Endothelial cell of umbilical vein (primary cell): ENCODE results near the gene MGAT5.

Source experiments
- EZH2 ChIP-seq: IDR thresholded peaks from 2 replicates; pipeline ENCODE4 v1.6.1; 2012; ENCODE audit warnings: borderline replicate concordance, low read depth, mild to moderate bottlenecking, moderate library complexity, low read length, inconsistent platforms; ENCODE audit not compliant: severe bottlenecking
- GATA2 ChIP-seq: IDR thresholded peaks from 2 replicates; pipeline ENCODE4 v1.7.0; 2011; ENCODE audit warnings: low read depth, mild to moderate bottlenecking, moderate library complexity, mixed read lengths, low read length; ENCODE audit not compliant: insufficient read length, insufficient read depth
- JUN ChIP-seq: IDR thresholded peaks from 2 replicates; pipeline ENCODE4 v1.6.1; 2011; ENCODE audit warnings: borderline replicate concordance, low read depth; ENCODE audit not compliant: insufficient read length, insufficient read depth
- POLR2A ChIP-seq: IDR thresholded peaks from 2 replicates; pipeline ENCODE4 v1.6.1; 2012; ENCODE audit warnings: low read depth, mild to moderate bottlenecking, control low read depth, low read length
- POLR2AphosphoS5 ChIP-seq: IDR thresholded peaks from 2 replicates; pipeline ENCODE4 v1.6.1; 2012; ENCODE audit warnings: low read depth, mild to moderate bottlenecking, control low read depth, low read length, moderate library complexity; ENCODE audit not compliant: insufficient read depth
- TF ChIP-seq, protein P1 (sequence below), 2 donors: IDR thresholded peaks; 1 replicate in 1 of 2; 2 replicates in 1 of 2; pipeline ENCODE4 v1.5.1; 2011; ENCODE audit warnings: low read length in 2 of 2, mild to moderate bottlenecking in 2 of 2, moderate library complexity in 2 of 2, control low read depth in 1 of 2, inconsistent platforms in 1 of 2, low read depth in 1 of 2; ENCODE audit not compliant: insufficient read depth in 1 of 2; ENCODE audit errors: extremely low read depth in 1 of 2
- TF ChIP-seq, protein P2 (sequence below): IDR thresholded peaks from 2 replicates; pipeline ENCODE4 v1.6.1; 2011; ENCODE audit not compliant: insufficient read depth, insufficient read length

DNA sequence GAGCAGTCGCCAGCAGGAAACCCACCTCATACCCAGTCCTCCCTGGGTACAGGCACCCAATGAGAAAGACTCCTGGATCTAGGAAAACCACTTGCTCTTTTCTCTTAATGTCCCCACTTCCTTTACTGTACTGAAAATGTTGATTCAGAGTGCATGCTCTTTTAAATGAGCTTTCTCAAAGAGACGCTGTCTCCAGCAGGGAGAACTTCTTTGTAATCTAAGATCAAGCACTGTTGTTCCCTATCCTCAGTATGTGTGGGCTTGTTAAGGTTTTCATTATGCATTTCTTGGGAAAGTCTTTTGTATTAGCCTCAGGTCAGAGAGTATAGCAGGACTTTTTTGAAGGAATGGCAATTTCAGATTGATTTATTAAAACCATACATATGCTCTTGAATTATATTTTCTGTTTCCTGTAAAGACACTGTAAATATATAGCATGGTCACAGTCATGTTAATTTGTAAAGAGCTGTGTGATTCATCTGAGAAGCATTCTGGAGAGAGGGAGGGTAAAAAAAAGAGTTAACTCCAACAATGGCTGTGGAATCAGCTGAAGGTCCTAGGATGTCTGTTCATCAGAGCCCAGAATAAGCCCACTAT lies 178.1 kb downstream of the MGAT5 start:
- no peak for TF ChIP-seq POLR2A
- TF ChIP-seq, protein P1, sequence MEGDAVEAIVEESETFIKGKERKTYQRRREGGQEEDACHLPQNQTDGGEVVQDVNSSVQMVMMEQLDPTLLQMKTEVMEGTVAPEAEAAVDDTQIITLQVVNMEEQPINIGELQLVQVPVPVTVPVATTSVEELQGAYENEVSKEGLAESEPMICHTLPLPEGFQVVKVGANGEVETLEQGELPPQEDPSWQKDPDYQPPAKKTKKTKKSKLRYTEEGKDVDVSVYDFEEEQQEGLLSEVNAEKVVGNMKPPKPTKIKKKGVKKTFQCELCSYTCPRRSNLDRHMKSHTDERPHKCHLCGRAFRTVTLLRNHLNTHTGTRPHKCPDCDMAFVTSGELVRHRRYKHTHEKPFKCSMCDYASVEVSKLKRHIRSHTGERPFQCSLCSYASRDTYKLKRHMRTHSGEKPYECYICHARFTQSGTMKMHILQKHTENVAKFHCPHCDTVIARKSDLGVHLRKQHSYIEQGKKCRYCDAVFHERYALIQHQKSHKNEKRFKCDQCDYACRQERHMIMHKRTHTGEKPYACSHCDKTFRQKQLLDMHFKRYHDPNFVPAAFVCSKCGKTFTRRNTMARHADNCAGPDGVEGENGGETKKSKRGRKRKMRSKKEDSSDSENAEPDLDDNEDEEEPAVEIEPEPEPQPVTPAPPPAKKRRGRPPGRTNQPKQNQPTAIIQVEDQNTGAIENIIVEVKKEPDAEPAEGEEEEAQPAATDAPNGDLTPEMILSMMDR (IDR thresholded peaks at IDR 0.05; ENCODE audit: extremely low read depth in 1 of 2, insufficient read depth in 1 of 2, low read depth in 1 of 2, low read length in 2 of 2), result no peak
- no peak for TF ChIP-seq POLR2AphosphoS5
- TF ChIP-seq, protein P2, sequence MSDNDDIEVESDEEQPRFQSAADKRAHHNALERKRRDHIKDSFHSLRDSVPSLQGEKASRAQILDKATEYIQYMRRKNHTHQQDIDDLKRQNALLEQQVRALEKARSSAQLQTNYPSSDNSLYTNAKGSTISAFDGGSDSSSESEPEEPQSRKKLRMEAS, result no peak
- TF ChIP-seq EZH2, result no peak
- TF ChIP-seq GATA2, result no peak
- TF ChIP-seq JUN, result peak; percentile 48
